SJSA1 (cell line): ENCODE data around the gene ACAP2. TPM values are rescaled to one million over a fixed set of nuclear protein-coding genes. Genes with fewer than 3 reads are reported as not detected.

Experiments
- DNase-seq, 2 experiments: peaks; one replicate each; pipeline ENCODE4 v3.0.0-alpha.2; 2015 to 2020; ENCODE audit warnings: low spot score in 2 of 2, low read depth in 1 of 2
- H3K27ac ChIP-seq: fragments of 250-450 bp; sonication (Bioruptor Pico); 2 replicates; pipeline ENCODE4 v1.5.1; 2020; ENCODE audit warnings: mild to moderate bottlenecking, moderate library complexity
- H3K27me3 ChIP-seq: fragments of 250-450 bp; sonication (Bioruptor Pico); replicated peaks from 2 replicates; pipeline ENCODE4 v1.5.1; 2020; ENCODE audit warnings: mild to moderate bottlenecking, moderate library complexity
- H3K36me3 ChIP-seq: fragments of 250-450 bp; sonication (Bioruptor Pico); 2 replicates; pipeline ENCODE4 v1.5.1; 2020; ENCODE audit warnings: mild to moderate bottlenecking
- H3K4me1 ChIP-seq: fragments of 250-450 bp; sonication (Bioruptor Pico); replicated peaks from 2 replicates; pipeline ENCODE4 v1.6.1; 2021; ENCODE audit warnings: mild to moderate bottlenecking
- H3K4me3 ChIP-seq: fragments of 250-450 bp; sonication (Bioruptor Pico); 2 replicates; pipeline ENCODE4 v1.5.1; 2020; ENCODE audit warnings: mild to moderate bottlenecking
- H3K9me3 ChIP-seq: fragments of 250-450 bp; sonication (Bioruptor Pico); replicated peaks from 2 replicates; pipeline ENCODE4 v1.5.1; 2020; ENCODE audit warnings: mild to moderate bottlenecking
- total RNA-seq: library from RNA; depleted of rRNA; stranded (reverse); fragments of >200 nt; shearing (Covaris generic); gene quantifications from 2 replicates; pipeline ENCODE4 v1.2.3, GENCODE V29; 2014

The ACAP2 gene
- total RNA-seq, 1 experiment from 2014 or later, result 39.6 TPM

DNA sequence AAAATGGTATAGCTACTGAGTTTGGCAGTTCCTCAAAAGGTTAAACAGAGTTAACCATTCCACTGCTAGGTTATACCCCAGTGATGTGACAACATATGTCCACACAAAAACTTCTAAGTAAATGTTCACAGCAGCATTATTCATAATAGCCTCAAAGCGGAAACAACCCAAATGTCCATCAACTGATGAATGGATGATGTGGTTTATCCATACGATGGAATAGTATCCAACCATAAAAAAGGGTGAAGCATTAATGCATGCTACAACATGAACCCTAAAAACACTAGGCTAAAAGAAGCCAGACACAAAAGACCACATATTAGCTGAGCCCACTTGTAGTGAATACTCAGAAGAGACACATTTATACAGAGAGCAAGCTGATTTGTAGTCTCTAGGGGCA, 180.9 kb downstream of the ACAP2 start:
- DNase-seq, result no peak
- Histone ChIP-seq H3K27me3 (no peaks in the 10 kb centered on the region), H3K4me3 (no peak overlapping the region), H3K27ac (no peak overlapping the region), H3K9me3 (no peaks in the 10 kb centered on the region), H3K36me3 (0 out of 2 replicates have a peak, but pooled peaks cover 4% of the 10 kb centered on the region), H3K4me1 (peaks cover 30% of the 10 kb centered on the region)

DNA sequence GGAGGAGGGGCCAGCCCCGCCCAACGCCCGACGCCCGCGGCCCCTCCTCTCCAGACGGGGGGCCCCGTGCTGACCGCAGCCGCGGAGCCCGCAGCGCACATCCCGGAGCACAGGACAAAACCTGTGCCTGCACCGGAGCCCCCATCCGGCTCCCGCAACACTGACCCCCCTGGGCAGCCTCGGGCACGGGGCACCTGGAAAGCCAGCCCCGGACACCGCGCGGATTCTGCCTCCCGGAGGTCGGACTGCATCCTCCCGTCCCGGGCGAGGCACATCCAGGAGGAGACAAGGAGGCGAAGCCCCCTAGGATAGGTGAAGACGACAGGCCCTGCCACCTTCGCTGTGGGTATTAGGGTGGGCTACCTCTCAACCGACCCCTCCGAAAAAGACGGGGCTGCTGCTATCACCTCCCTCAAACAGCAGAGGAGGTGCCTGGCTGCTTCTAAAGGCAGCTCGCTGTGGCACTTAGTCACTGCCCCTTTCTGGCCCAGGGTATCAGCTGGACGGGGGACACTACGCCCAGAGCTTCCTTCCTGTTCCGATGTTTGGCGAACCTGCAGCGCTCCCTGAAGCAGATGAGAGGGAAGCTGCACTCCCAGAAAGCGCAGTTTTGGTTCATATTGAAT, 182.4 kb downstream of the ACAP2 start:
- Histone ChIP-seq H3K9me3 (no peaks in the 10 kb centered on the region), H3K4me1 (peaks cover 43% of the 10 kb centered on the region), H3K27ac (no peak overlapping the region), H3K27me3 (no peaks in the 10 kb centered on the region), H3K36me3 (no peaks in the 10 kb centered on the region), H3K4me3 (peak overlapping the region; percentile 47)
- no peak for DNase-seq

DNA sequence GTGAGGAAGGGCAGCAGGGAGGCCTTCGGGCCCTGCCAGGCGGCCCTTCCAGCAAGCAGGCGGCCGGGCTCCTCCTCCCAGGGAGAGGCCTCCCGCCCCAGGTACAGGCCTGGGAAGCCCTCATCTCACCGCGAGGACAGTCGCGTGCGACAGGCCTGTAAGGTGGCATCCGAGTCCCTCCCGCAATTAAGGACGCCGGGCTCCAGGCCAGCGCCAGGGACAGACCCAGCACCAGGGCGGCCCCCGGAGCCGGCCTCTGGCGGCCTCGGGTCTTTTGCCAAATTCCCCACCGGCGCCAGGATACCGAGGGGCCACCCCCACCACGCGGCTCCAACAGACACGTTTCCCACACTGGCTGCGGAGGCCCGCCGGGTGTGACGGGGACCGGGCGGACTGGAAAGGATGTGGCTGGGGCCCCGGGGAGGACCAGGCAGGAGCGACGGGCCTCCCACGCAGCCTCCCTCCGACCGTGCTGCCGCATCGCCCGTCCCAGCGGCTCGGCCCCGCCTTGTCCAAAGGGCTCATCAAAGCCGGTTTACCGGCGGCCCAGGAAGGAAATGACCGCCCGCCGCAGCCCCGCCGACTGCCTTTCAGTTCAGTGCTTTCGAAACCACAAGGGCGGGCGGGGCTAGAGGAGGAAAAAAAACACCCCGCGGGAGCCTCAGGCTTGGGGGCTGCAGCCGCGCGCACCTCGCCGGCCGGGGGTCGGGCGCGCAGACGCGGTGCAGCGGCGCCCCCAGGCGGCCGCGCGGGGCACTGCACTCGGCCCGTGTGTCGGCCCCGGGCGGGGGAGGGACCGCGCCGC, 183.1 kb downstream of the ACAP2 start:
- peaks cover 45% of the 10 kb centered on the region for H3K4me1 ChIP-seq
- no peaks in the 10 kb centered on the region for H3K9me3 ChIP-seq
- H3K4me3 ChIP-seq, result peak overlapping the region; percentile 47
- H3K36me3 ChIP-seq, result no peaks in the 10 kb centered on the region
- peak overlapping the region; percentile 86 for H3K27ac ChIP-seq
- H3K27me3 ChIP-seq, result no peaks in the 10 kb centered on the region
- peak; percentile 91 to 94 for DNase-seq

DNA sequence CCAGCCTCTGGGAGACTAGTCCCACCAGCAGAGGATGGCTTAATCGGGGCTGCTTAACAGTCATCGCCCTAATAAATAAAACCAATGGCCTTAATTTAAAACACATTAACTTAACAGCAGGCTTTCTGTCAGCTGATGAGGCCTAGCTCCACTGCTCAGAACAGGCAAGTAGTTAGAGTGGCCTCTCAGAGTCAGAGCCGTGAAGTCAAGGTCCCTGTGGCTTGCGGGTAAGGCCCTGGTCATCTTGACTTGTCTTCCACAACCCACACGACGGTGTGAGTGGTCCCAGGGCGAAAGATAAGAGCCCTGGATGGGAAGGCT, 183.7 kb downstream of the ACAP2 start:
- Histone ChIP-seq H3K36me3 (no peaks in the 10 kb centered on the region), H3K4me3 (peak overlapping the region; percentile 47), H3K9me3 (no peaks in the 10 kb centered on the region), H3K27me3 (no peaks in the 10 kb centered on the region), H3K4me1 (peaks cover 45% of the 10 kb centered on the region), H3K27ac (peak overlapping the region; percentile 86)
- DNase-seq, result no peak

DNA sequence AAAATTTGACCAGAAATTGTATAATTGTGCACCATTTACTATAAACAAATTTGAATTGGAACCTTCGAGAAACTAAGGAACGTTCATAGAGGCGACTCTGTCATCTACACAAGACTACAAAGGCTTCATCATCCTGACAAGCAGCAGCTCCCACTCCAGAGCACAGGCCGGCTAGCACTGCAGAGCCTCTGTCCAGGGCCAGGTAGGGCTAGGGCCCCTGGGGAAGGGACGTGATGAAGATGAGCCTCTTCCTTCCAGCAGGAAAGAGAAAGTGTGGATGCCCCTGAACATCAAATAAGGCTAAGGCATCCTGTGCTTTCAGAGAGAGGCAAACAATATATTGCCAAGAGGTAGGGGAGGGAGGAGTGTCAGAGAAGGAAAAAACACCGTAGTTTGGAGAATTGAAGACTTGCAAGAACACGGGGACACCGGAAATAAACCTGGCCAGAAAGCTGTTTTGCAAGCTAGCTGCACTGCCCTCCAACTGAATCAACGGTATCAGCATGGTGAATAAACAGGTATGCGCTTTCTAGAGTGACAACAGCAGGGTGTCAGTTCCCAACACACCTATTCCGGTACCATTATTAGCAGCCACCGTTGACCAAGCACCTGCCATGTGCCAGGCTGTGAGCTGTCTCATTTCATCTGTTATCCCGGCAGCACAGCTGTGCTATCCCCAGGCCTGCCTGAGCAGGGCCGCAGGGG, 184.2 kb downstream of the ACAP2 start:
- Histone ChIP-seq H3K27ac (peak overlapping the region; percentile 86), H3K4me3 (no peak overlapping the region), H3K36me3 (no peaks in the 10 kb centered on the region), H3K9me3 (no peaks in the 10 kb centered on the region), H3K27me3 (no peaks in the 10 kb centered on the region), H3K4me1 (peaks cover 44% of the 10 kb centered on the region)
- peak in 1 of 2 experiments; percentile 28 for DNase-seq

DNA sequence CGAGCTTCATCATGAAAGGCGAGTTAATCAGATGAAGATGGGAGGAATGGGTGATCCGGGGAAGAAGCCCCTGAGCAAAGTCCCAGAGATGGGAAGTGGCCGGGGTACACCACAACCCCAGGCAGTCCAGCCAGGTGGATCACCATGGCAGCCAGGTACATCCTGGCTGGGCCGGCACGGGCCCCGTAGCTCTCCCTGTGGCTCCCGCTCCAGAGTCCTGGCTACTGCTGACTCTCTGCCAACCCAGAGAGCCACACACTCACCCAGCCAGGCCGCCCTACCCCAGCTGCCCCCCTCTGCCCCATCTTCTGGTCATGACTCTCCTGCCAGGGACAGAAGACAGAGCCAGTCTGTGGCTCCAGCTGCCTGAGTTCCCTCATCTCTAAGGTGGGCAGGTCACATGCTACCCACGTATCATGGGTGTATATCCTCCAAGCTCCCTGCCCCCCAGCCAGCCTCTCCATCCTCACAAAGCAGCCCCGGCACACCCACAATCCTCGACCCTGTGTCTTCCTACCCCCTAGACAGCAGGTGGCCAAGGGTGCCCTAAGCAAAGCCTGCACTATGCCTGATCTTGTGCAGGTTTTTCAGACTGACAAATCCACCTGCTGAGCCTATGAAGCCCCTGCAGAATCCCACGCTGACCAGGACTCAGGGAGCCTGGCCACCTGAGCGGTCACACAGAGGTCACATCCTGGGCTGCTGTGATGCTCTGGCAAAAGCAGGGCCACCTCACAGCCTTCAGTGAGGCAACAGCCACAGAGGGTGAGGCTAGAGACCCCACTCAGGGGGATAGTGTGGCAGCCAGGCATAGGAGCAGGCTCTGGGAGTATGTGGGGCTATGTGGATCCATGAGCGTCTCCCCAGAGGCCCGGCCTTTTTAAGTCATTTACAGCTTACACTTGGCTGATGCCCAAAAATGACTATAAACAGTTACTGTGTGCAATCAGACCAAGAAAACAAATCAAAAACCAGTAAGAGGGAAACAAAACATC, 185.1 kb downstream of the ACAP2 start:
- no peak for DNase-seq
- no peaks in the 10 kb centered on the region for H3K36me3 ChIP-seq
- no peaks in the 10 kb centered on the region for H3K27me3 ChIP-seq
- peaks cover 43% of the 10 kb centered on the region for H3K4me1 ChIP-seq
- H3K27ac ChIP-seq, result no peak overlapping the region
- no peak overlapping the region for H3K4me3 ChIP-seq
- no peaks in the 10 kb centered on the region for H3K9me3 ChIP-seq

DNA sequence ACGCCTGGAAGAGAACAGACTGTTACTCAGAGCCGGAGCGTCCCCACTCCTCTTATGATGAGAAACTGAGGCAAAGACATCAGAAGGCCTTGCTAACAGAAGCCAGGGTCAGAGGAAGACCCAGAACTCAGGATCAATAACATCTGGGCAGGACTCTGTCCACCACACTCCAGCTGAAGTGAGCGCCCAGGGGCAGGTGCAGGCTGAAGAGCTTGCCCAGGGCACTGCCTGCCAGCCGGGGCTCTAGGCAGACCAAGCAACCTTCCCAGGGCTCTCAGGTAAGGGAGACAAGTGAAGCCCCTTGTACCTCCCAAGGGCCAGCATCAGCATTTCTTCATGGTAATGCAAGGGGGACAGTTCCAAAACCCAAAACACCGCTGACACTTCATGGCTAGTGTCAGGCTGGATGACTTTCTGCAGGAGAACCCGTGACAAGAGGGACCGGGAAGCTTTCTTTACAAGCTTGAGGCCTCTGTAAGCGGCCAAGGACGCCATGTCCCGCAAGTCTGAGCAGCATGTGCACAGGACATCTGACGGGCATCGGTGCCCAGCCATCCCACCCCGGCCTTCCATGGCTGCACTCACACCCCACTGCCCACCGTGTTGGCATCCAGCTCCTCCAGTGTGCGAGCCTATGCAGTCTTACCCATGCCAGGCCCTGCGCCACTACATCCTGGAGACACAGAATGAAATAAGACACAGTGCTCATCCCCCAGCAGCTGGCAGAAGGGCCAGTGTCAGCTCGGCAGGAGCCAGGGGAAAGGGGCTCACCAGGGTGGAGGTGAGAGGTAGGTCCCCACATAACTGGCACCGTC, 186.0 kb downstream of the ACAP2 start:
- peaks cover 43% of the 10 kb centered on the region for H3K4me1 ChIP-seq
- DNase-seq, result no peak
- H3K4me3 ChIP-seq, result no peak overlapping the region
- no peaks in the 10 kb centered on the region for H3K9me3 ChIP-seq
- H3K27me3 ChIP-seq, result no peaks in the 10 kb centered on the region
- H3K27ac ChIP-seq, result no peak overlapping the region
- no peaks in the 10 kb centered on the region for H3K36me3 ChIP-seq

DNA sequence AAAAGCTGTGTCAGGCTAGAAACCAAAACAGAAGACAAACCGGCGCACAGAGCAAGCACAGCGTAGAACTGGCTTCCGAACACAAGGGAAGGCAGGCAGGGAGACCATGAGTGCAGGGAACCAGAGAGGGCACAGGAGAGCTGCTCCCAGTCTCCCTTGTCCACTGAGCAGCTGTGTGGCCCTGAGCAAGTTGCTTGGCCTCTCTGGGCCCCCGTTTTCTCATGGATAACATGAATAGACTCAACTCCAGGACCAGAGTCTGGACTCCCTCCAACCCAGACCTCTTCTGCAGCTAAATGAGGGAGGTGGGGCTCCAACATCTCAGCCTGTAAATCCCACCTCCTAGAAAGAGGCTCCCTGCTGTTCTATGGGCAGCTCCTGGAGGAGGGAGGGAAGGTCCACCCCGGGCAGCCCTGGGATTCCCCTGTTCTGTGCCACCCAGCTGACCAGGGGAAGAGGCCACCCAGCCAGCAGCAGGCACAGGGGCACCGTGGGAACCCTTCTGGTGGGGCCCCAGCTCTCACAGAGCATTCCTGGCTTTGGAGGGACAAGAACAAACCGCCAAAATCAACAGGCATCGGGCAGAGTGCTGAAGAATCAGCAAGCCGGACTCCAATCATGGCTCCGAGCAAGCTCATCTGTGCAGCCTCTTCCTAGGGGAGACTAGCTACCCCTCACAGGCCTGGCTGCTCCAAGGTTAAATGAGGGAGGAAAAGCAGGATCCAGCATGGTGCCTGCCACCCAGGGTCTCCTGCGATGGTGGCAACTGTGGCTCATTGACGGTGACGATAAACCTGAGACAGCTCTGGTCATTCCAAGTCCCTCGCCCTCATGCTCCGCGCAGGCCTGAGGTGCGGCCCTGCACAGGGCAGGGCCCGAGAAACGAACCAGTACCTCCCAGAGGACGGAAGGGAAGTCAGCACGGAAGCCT, 187.0 kb downstream of the ACAP2 start:
- Histone ChIP-seq H3K9me3 (no peaks in the 10 kb centered on the region), H3K4me3 (no peak overlapping the region), H3K36me3 (no peaks in the 10 kb centered on the region), H3K27ac (peak overlapping the region; percentile 53), H3K27me3 (no peaks in the 10 kb centered on the region), H3K4me1 (peaks cover 43% of the 10 kb centered on the region)
- peak; percentile 72 to 77 for DNase-seq

DNA sequence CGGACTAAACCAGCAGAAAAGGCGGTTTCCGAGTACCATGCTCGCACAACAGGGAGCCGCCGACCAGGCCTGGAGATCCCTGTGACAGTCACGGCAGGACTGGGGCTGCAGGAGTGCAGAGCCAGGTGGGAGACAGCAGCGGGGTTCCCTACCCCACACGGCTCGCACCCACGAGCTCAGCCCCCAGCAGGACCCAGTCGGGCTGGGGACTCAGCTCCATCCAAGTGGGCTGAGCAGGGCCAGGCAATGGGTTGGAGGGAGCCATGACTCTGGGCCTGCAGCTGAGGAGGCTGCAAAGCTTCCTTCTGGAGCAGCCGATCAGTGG, 187.7 kb downstream of the ACAP2 start:
- H3K27me3 ChIP-seq, result no peaks in the 10 kb centered on the region
- no peak overlapping the region for H3K4me3 ChIP-seq
- H3K4me1 ChIP-seq, result peaks cover 36% of the 10 kb centered on the region
- no peak overlapping the region for H3K27ac ChIP-seq
- H3K9me3 ChIP-seq, result no peaks in the 10 kb centered on the region
- H3K36me3 ChIP-seq, result no peaks in the 10 kb centered on the region
- no peak for DNase-seq

DNA sequence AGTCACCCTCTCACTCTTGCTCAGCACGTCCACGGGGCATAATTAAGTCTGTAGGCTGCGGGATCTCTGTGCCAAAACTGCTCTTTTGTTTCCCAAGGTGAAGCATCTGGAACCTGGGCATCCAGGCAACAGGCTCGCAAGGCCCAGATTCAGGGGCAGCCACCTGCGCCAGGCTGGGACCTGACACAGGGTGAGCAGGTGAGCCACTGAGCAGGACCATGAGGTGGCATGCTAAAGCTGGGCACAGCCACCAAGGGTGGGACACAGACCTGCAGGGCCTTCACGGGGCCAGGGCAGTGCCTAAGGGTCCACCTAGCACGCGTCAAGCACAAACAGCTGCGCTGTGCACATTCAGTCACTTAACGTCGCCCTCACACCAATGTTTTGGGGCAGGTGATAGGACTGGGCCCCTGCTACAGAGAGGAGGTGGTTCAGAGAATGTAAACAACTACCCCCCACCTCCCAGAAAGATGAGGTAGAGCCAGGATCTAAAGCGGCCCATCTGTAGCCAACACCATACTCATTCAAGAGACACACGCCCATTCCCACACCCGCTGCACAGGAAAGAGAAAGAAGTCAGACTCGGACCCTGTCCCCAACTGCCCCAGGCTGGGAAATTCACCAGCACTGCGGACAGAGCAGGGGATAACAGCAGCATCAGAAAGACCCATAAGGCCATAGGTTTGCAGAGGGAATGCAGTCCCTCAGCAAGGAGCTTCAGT, 188.2 kb downstream of the ACAP2 start:
- no peak overlapping the region for H3K27ac ChIP-seq
- H3K9me3 ChIP-seq, result no peaks in the 10 kb centered on the region
- no peaks in the 10 kb centered on the region for H3K27me3 ChIP-seq
- H3K36me3 ChIP-seq, result no peaks in the 10 kb centered on the region
- DNase-seq, result no peak
- peaks cover 34% of the 10 kb centered on the region for H3K4me1 ChIP-seq
- no peak overlapping the region for H3K4me3 ChIP-seq

DNA sequence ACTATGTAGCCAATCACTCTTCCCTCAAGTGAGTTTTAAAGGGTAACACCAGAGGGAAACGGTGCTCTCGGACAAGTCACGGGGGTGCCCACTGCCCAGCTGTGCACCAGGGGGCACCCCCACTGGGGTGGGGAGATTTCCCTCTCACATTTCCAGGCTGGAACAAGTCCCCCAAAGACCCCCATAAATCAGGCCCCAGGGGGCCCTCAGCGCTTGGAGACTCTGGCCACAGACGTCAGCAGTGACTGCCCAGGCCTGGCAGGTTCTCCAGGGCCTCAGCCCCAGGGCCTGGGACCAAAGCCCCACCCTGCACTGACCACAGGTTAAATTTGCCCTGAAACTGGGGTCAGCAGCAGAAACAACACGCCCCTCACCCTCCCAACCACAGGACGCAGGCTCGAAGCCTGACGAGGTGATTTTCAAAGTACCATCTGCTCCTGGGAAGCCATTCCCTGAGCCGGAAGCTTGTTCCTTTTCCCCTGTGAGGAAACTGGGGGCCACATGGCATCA, 188.8 kb downstream of the ACAP2 start:
- no peak overlapping the region for H3K27ac ChIP-seq
- peaks cover 27% of the 10 kb centered on the region for H3K4me1 ChIP-seq
- DNase-seq, result no peak
- H3K4me3 ChIP-seq, result no peak overlapping the region
- H3K9me3 ChIP-seq, result no peaks in the 10 kb centered on the region
- H3K27me3 ChIP-seq, result no peaks in the 10 kb centered on the region
- no peaks in the 10 kb centered on the region for H3K36me3 ChIP-seq
